Hepatocyte (in vitro differentiated cells): Measurements from ENCODE around the gene TMEM184B. TPM values are rescaled to one million over a fixed set of nuclear protein-coding genes. Genes with fewer than 3 reads are reported as not detected.

Source experiments
- DNase-seq: peaks from one replicate; pipeline ENCODE4 v3.0.0-alpha.2; 2016; ENCODE audit warnings: low spot score
- H2AFZ ChIP-seq: fragments of 200-600 bp; sonication (generic); 2 replicates; pipeline ENCODE4 v1.6.0; 2016; ENCODE audit warnings: antibody characterized with exemption, mild to moderate bottlenecking
- H3K27ac ChIP-seq: fragments of 200-600 bp; sonication (generic); 2 replicates; pipeline ENCODE4 v1.5.1; 2016; ENCODE audit warnings: mild to moderate bottlenecking
- H3K27me3 ChIP-seq: fragments of 200-600 bp; sonication (generic); 2 replicates; pipeline ENCODE4 v1.6.1; 2016
- H3K36me3 ChIP-seq: fragments of 200-600 bp; sonication (generic); replicated peaks from 2 replicates; pipeline ENCODE4 v1.5.1; 2016; ENCODE audit warnings: low read depth; ENCODE audit not compliant: insufficient read depth
- H3K4me1 ChIP-seq: fragments of 200-600 bp; sonication (generic); 2 replicates; pipeline ENCODE4 v1.5.1; 2016; ENCODE audit warnings: mild to moderate bottlenecking, moderate library complexity; ENCODE audit not compliant: insufficient read depth
- H3K4me2 ChIP-seq: fragments of 200-600 bp; sonication (generic); 2 replicates; pipeline ENCODE4 v1.6.0; 2016
- H3K4me3 ChIP-seq: fragments of 200-600 bp; sonication (generic); 2 replicates; pipeline ENCODE4 v1.5.1; 2016; ENCODE audit warnings: mild to moderate bottlenecking
- H3K79me2 ChIP-seq: fragments of 200-600 bp; sonication (generic); 2 replicates; pipeline ENCODE4 v1.6.0; 2017; ENCODE audit warnings: mild to moderate bottlenecking
- H3K9me2 ChIP-seq: fragments of 200-600 bp; sonication (generic); replicated peaks from 2 replicates; pipeline ENCODE4 v1.6.0; 2017; ENCODE audit warnings: mild to moderate bottlenecking; ENCODE audit not compliant: insufficient read depth
- H3K9me3 ChIP-seq: fragments of 200-600 bp; sonication (generic); 2 replicates; pipeline ENCODE4 v1.5.1; 2016; ENCODE audit warnings: low read depth, mild to moderate bottlenecking
- H4K20me1 ChIP-seq: fragments of 200-600 bp; sonication (generic); 2 replicates; pipeline ENCODE4 v1.6.0; 2016; ENCODE audit warnings: mild to moderate bottlenecking; ENCODE audit not compliant: insufficient read depth, poor library complexity, severe bottlenecking
- EZH2 ChIP-seq: fragments of 200-600 bp; sonication (generic); IDR thresholded peaks from 2 replicates; pipeline ENCODE4 v1.6.1; 2016; ENCODE audit warnings: antibody characterized with exemption, mild to moderate bottlenecking, borderline replicate concordance
- EZH2phosphoT487 ChIP-seq: fragments of 200-600 bp; sonication (generic); IDR thresholded peaks from one replicate; pipeline ENCODE4 v1.6.1; 2018; ENCODE audit warnings: antibody characterized with exemption, mild to moderate bottlenecking, low read depth, moderate library complexity; ENCODE audit not compliant: unreplicated experiment, severe bottlenecking
- WGBS: methylation state at CpG from one replicate; pipeline ENCODE4 v1.1.6; 2016; ENCODE audit warnings: low lambda C conversion rate; ENCODE audit errors: missing lambda C conversion rate; 5-methylcytosine and 5-hydroxymethylcytosine counted together
- polyA plus RNA-seq: library from polyadenylated mRNA; unstranded; fragments of >200 nt; fragmentation: Nextera tagmentation; extraction: Ambion mirVana; gene quantifications from 2 replicates; pipeline ENCODE4 v1.2.1, GENCODE V29; 2016
- total RNA-seq: library from RNA; depleted of rRNA; stranded (reverse); fragments of >200 nt; gene quantifications from 2 replicates; pipeline ENCODE4 v1.2.3, GENCODE V29; 2014
- TF ChIP-seq, protein P1 (sequence below): fragments of 200-600 bp; sonication (generic); IDR thresholded peaks from 2 replicates; pipeline ENCODE4 v1.5.1; 2016; ENCODE audit warnings: antibody characterized with exemption, mild to moderate bottlenecking; ENCODE audit not compliant: poor library complexity

The TMEM184B gene
- total and polyA plus RNA-seq, 2 experiments from 2014 or later: 58.2 to 102 TPM

DNA sequence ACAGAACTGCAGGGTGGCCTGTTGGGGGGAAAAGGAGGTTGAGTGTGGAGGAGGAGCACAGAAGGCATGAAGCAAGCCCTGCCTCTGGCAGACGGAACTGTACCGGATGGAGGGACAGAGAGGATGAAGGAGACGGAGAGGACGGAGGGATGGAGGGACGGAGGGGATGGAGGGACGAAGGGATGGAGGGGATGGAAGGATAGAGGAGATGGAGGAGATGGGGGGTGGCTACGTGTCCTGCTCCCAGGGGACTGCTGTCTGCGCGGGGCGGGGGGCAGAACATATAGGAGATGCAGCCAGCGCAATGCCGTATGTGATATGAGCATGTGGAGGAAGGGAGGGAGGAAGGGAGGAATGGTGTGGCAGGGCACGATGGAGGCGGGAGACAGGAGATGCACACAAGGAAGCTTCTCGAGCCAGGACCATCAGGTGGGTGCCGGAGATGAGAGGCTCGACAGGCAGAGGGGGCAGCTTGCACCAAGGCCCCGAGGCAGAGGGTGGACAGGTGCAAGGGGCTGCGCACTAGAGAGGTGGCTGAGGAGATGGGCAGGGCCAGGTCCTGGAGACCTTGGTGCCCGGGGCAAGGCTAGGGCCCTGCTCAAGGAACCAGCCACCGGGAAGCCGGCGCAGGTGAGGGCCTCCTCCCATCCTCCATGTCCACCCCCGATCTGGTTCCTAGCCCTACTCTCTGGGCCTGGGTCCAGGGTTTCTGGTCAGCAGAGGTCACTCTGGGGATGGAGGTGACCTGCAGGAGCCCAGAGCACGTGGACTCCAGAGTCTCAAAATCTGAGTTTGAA is 45.8 kb downstream of the TMEM184B start:
- no peak for DNase-seq
- H3K9me3 ChIP-seq: no peaks in the 10 kb centered on the region
- no peaks in the 10 kb centered on the region for H3K79me2 ChIP-seq
- H2AFZ ChIP-seq: no peak overlapping the region
- peaks cover 6% of the 10 kb centered on the region for H3K4me1 ChIP-seq
- no peak overlapping the region for H3K4me3 ChIP-seq
- H3K27me3 ChIP-seq: no peaks in the 10 kb centered on the region
- H3K9me2 ChIP-seq: no peaks in the 10 kb centered on the region
- WGBS: 97% methylated on average over 23 of the region's 25 CpGs
- no peaks in the 10 kb centered on the region for H3K36me3 ChIP-seq
- H3K4me2 ChIP-seq: no peak overlapping the region
- H3K27ac ChIP-seq: no peak overlapping the region
- TF ChIP-seq, protein P1, sequence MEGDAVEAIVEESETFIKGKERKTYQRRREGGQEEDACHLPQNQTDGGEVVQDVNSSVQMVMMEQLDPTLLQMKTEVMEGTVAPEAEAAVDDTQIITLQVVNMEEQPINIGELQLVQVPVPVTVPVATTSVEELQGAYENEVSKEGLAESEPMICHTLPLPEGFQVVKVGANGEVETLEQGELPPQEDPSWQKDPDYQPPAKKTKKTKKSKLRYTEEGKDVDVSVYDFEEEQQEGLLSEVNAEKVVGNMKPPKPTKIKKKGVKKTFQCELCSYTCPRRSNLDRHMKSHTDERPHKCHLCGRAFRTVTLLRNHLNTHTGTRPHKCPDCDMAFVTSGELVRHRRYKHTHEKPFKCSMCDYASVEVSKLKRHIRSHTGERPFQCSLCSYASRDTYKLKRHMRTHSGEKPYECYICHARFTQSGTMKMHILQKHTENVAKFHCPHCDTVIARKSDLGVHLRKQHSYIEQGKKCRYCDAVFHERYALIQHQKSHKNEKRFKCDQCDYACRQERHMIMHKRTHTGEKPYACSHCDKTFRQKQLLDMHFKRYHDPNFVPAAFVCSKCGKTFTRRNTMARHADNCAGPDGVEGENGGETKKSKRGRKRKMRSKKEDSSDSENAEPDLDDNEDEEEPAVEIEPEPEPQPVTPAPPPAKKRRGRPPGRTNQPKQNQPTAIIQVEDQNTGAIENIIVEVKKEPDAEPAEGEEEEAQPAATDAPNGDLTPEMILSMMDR: no peak
- no peak for TF ChIP-seq EZH2
- no peak for TF ChIP-seq EZH2phosphoT487
- H4K20me1 ChIP-seq: no peaks in the 10 kb centered on the region

DNA sequence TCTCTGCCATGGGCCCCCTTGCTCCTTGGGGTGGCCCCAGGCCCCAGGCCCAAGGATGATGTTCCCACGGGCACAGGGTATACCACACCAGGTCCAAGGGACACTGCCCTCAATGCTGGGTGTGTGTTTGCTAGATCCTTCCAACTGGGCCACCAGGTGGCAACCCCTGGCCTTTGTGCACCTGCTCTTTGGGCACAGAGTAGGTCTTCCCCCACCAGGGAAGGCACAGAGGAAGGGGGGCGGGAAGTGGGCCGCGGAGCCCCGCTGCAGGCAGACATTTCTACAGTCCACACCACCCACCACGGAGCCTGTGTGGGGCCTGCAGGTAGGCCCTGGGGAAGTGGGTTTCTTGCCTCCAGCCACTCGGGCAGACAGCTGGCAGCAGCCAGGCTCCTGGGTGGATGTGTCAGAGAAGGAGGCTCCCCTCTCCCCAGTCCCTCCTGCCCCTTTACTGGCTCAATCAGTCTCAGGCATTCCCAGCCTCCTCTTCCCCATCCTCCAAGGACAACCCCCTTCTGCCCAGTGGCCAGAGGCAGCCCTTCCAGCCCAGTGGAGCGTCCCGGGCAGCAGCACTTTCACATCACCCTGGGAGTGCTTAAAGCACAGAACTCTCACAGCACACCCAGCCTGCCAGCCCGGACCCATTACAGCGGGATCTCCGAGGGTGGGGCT is 49.4 kb downstream of the TMEM184B start:
- Histone ChIP-seq H3K9me2 (no peaks in the 10 kb centered on the region), H3K4me1 (peaks cover 14% of the 10 kb centered on the region), H2AFZ (no peak overlapping the region), H3K36me3 (no peaks in the 10 kb centered on the region), H3K4me2 (no peak overlapping the region), H3K27ac (no peak overlapping the region), H3K27me3 (no peaks in the 10 kb centered on the region), H3K79me2 (no peaks in the 10 kb centered on the region), H4K20me1 (no peaks in the 10 kb centered on the region), H3K4me3 (no peak overlapping the region), H3K9me3 (no peaks in the 10 kb centered on the region)
- TF ChIP-seq, protein P1: no peak
- no peak for TF ChIP-seq EZH2
- no peak for TF ChIP-seq EZH2phosphoT487
- DNase-seq: no peak
- 94% methylated on average over 12 of the region's 12 CpGs for WGBS

DNA sequence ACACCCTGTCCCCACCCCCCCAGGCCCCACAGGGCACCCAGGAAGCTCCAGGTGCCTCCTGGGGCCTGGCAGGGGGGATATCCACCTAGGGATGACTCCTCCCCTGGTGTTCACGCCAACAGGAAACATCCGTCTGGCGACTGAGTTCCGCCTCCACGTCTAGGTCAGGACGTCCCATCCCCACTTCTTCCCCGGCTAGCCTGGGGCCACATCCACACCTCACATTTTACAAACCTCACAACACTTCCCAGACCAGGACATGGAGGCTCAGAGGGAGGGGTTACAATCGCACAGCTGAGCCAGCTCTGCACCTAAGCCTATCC is 50.1 kb downstream of the TMEM184B start:
- no peaks in the 10 kb centered on the region for H4K20me1 ChIP-seq
- H3K4me1 ChIP-seq: peaks cover 21% of the 10 kb centered on the region
- no peaks in the 10 kb centered on the region for H3K27me3 ChIP-seq
- TF ChIP-seq EZH2phosphoT487: no peak
- TF ChIP-seq EZH2: no peak
- TF ChIP-seq, protein P1: no peak
- no peaks in the 10 kb centered on the region for H3K9me2 ChIP-seq
- H3K27ac ChIP-seq: no peak overlapping the region
- 77% methylated on average over 8 of the region's 8 CpGs for WGBS
- H3K79me2 ChIP-seq: no peaks in the 10 kb centered on the region
- H2AFZ ChIP-seq: no peak overlapping the region
- no peak for DNase-seq
- H3K9me3 ChIP-seq: no peaks in the 10 kb centered on the region
- H3K4me3 ChIP-seq: no peak overlapping the region
- H3K36me3 ChIP-seq: no peaks in the 10 kb centered on the region
- no peak overlapping the region for H3K4me2 ChIP-seq
